ENCODE results near the gene ZKSCAN4. TPM values are rescaled to one million over a fixed set of nuclear protein-coding genes. Genes with fewer than 3 reads are reported as not detected.

The ZKSCAN4 gene
- total and polyA plus RNA-seq, 2 of the 8 experiments (the other 6 are each of a cell fraction or from before 2014, with no cell fraction given): 2.2 to 6.6 TPM

GRCh38 chr6:28295326-28295725, 43.3 kb upstream of the ZKSCAN4 start:
- Histone ChIP-seq H4K91ac (replicated peaks; ENCODE audit: insufficient read length, low read length) (no peak overlapping the region), H2AK5ac (ENCODE audit: low read depth, low read length) (no peak overlapping the region), H3K23ac (ENCODE audit: insufficient read length) (no peak overlapping the region), H3K79me1 (ENCODE audit: low read depth, low read length) (no peaks in the 10 kb centered on the region), H3K4me3 (ENCODE audit: extremely low read depth in 1 of 4, insufficient read depth in 2 of 4, low read depth in 3 of 4, low read length in 4 of 4) (no peak overlapping the region), H3K4me1 (replicated peaks in 1 of 4; ENCODE audit: control insufficient read depth in 3 of 4, insufficient read depth in 4 of 4, low read length in 3 of 4) (no peaks in the 10 kb centered on the region), H3K27ac (ENCODE audit: low read depth, low read length) (no peak overlapping the region), H4K8ac (ENCODE audit: extremely low read depth, insufficient read depth, low read length) (no peak overlapping the region), H3K27me3 (replicated peaks in 1 of 4; ENCODE audit: control insufficient read depth in 3 of 4, extremely low read depth in 1 of 4, insufficient read depth in 3 of 4, low read length in 3 of 4) (no peaks in the 10 kb centered on the region), H4K5ac (ENCODE audit: insufficient read length, low read depth, low read length) (no peak overlapping the region), H3K23me2 (ENCODE audit: low read depth, low read length) (no peaks in the 10 kb centered on the region; the same call in 1 of the 2 replicates), H2AFZ (ENCODE audit: low read length) (no peak overlapping the region), H3K9ac (replicated peaks in 1 of 4; ENCODE audit: extremely low read depth in 1 of 4, low read depth in 3 of 4, low read length in 3 of 4) (no peak overlapping the region), H3K56ac (replicated peaks; ENCODE audit: insufficient read length, low read depth, low read length) (no peak overlapping the region), H3K79me2 (ENCODE audit: control insufficient read depth in 1 of 2, insufficient read depth in 2 of 2, low read length in 2 of 2) (no peaks in the 10 kb centered on the region), H2BK15ac (ENCODE audit: low read length) (no peak overlapping the region), H3K9me3 (ENCODE audit: insufficient read depth in 2 of 2, low read depth in 1 of 2, low read length in 1 of 2) (no peaks in the 10 kb centered on the region), H3K4ac (replicated peaks; ENCODE audit: insufficient read length, low read depth, low read length) (no peak overlapping the region), H4K20me1 (replicated peaks in 1 of 2; ENCODE audit: control insufficient read depth in 1 of 2, insufficient read depth in 2 of 2, low read length in 2 of 2) (no peaks in the 10 kb centered on the region), H2BK120ac (replicated peaks; ENCODE audit: low read depth, low read length) (no peak overlapping the region), H2BK20ac (ENCODE audit: low read length) (no peak overlapping the region), H2BK5ac (ENCODE audit: low read depth, low read length) (no peak overlapping the region), H3K4me2 (ENCODE audit: insufficient read depth in 1 of 2, low read depth in 2 of 2, low read length in 2 of 2) (no peak overlapping the region), H3K36me3 (ENCODE audit: control insufficient read depth in 2 of 4, insufficient read depth in 4 of 4, low read length in 3 of 4) (peaks cover 0 to 7% (median 0%) of the 10 kb centered on the region in 4 experiments; a peak in 3 of 8 replicates), H2BK12ac (ENCODE audit: low read depth, low read length) (no peak overlapping the region), H3K14ac (ENCODE audit: insufficient read length) (no peak overlapping the region), H3K18ac (ENCODE audit: extremely low read depth, low read length) (no peak overlapping the region)
- TF ChIP-seq NRF1 (IDR thresholded peaks at IDR 0.05; ENCODE audit: low read depth, low read length) (no peak), EGR1 (IDR thresholded peaks at IDR 0.05; ENCODE audit: borderline replicate concordance, low read depth, low read length) (no peak), SP2 (IDR thresholded peaks at IDR 0.05; ENCODE audit: low read length) (no peak), EZH2 (IDR thresholded peaks at IDR 0.05; ENCODE audit: low read depth, low read length, severe bottlenecking) (no peak), YY1 (IDR thresholded peaks at IDR 0.05; ENCODE audit: low read depth, low read length) (no peak), RFX5 (IDR thresholded peaks at IDR 0.05; ENCODE audit: borderline replicate concordance, low read depth, low read length) (no peak), BACH1 (IDR thresholded peaks at IDR 0.05; ENCODE audit: low read length) (no peak), EP300 (IDR thresholded peaks at IDR 0.05; ENCODE audit: borderline replicate concordance in 1 of 2, low read depth in 2 of 2, low read length in 2 of 2) (no peak), ATF2 (IDR thresholded peaks at IDR 0.05; ENCODE audit: low read length) (no peak)
- no peak for DNase-seq (ENCODE audit: low read depth in 1 of 2, low spot score in 2 of 2)
- FAIRE-seq: no peak
- CTCF ChIA-PET (ENCODE audit: partially characterized antibody): interaction anchor here (1.0 kb wide), 1 partner anchor 9 kb away, joined by 3 read pairs; no protein-coding TSS in a partner anchor
- POLR2A ChIA-PET (ENCODE audit: partially characterized antibody): interaction anchor here (1.0 kb wide), 1 partner anchor 41 kb away, joined by 3 read pairs; the partner anchor contains the start of gene ZSCAN31
- WGBS, 2 experiments (ENCODE audit: extremely low coverage in 1 of 2, insufficient coverage in 1 of 2, insufficient read length in 1 of 2, insufficient replicate concordance in 2 of 2, low coverage in 1 of 2, low lambda C conversion rate in 2 of 2, missing lambda C conversion rate in 1 of 2): 88% methylated on average over 5 of the region's 5 CpGs; no CpG with 5 or more reads in 1 of the 2 experiments
